ENCODE results near the gene PDHB. TPM values are rescaled to one million over a fixed set of nuclear protein-coding genes. Genes with fewer than 3 reads are reported as not detected.

PDHB gene
- polyA plus RNA-seq, 1 donor (not counting 4 experiments of a cell fraction or from before 2014, with no cell fraction given), result 78.9 TPM

DNA sequence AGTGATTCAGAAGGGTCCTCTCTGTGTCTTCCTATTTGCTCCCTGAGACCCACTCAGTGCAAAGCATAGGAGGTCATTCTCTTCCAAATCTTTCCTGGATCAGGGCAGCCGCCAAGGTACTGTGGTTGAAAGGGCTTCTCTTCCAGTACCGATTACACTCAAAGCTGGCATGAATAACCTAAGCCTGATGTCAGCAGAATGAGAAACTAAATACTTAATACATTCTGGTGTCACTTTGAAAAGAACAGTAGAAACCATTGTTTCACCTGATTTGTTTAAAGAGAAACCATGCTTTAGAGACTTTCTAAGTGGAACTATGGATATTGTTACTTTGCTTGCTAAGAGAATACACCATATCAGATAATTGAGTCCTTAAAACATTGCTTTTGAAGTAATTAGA is 50.2 kb downstream of the PDHB start:
- dilution Hi-C loops (cut with MboI; ENCODE audit: extremely low pct_ligation_motif_present, low sequenced_read_pairs), result no loop called here
- Histone ChIP-seq H3K27me3 (ENCODE audit: control insufficient read depth, extremely low read depth, insufficient read depth, low read length) (no peaks in the 10 kb centered on the region), H3K4me3 (ENCODE audit: control insufficient read depth in 2 of 3, extremely low read depth in 1 of 3, insufficient read depth in 2 of 3, low read depth in 1 of 3, low read length in 3 of 3) (peak overlapping the region in 1 of 3 experiments; percentile 16), H3K36me3 (ENCODE audit: control insufficient read depth in 2 of 2, extremely low read depth in 1 of 2, insufficient read depth in 2 of 2, low read length in 2 of 2) (no peaks in the 10 kb centered on the region), H3K9me3 (ENCODE audit: control insufficient read depth, low read depth, low read length) (no peaks in the 10 kb centered on the region), H2AFZ (ENCODE audit: control insufficient read depth, low read length) (no peak overlapping the region), H3K9ac (ENCODE audit: control insufficient read depth, extremely low read depth, insufficient read depth, low read length) (peak overlapping the region; percentile 29), H3K4me2 (ENCODE audit: control insufficient read depth, extremely low read depth, insufficient read depth, low read depth, low read length) (peak overlapping the region; percentile 63), H3K4me1 (ENCODE audit: control insufficient read depth, extremely low read depth, insufficient read depth, low read length) (peaks cover 26% of the 10 kb centered on the region), H3K79me2 (ENCODE audit: control insufficient read depth, insufficient read depth, low read length) (no peaks in the 10 kb centered on the region), H3K9me1 (ENCODE audit: control insufficient read depth, extremely low read depth, insufficient read depth, low read length) (peaks cover 4% of the 10 kb centered on the region), H3K27ac (ENCODE audit: control insufficient read depth, insufficient read depth, low read length) (peak overlapping the region; percentile 58), H4K20me1 (ENCODE audit: control insufficient read depth, extremely low read depth, insufficient read depth, low read length) (no peaks in the 10 kb centered on the region)
- no peak for FAIRE-seq
- TF ChIP-seq, protein P1, sequence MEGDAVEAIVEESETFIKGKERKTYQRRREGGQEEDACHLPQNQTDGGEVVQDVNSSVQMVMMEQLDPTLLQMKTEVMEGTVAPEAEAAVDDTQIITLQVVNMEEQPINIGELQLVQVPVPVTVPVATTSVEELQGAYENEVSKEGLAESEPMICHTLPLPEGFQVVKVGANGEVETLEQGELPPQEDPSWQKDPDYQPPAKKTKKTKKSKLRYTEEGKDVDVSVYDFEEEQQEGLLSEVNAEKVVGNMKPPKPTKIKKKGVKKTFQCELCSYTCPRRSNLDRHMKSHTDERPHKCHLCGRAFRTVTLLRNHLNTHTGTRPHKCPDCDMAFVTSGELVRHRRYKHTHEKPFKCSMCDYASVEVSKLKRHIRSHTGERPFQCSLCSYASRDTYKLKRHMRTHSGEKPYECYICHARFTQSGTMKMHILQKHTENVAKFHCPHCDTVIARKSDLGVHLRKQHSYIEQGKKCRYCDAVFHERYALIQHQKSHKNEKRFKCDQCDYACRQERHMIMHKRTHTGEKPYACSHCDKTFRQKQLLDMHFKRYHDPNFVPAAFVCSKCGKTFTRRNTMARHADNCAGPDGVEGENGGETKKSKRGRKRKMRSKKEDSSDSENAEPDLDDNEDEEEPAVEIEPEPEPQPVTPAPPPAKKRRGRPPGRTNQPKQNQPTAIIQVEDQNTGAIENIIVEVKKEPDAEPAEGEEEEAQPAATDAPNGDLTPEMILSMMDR (optimal IDR thresholded peaks at IDR 0.05 in 1 of 3, IDR thresholded peaks at IDR 0.05 in 1 of 3, conservative IDR thresholded peaks at IDR 0.05 in 1 of 3; ENCODE audit: extremely low read depth in 1 of 3, insufficient read depth in 2 of 3, low read length in 3 of 3), result no peak
- TF ChIP-seq EZH2 (IDR thresholded peaks at IDR 0.05; ENCODE audit: low read length), result no peak
- no peak for DNase-seq (ENCODE audit: low read depth, low spot score)

DNA sequence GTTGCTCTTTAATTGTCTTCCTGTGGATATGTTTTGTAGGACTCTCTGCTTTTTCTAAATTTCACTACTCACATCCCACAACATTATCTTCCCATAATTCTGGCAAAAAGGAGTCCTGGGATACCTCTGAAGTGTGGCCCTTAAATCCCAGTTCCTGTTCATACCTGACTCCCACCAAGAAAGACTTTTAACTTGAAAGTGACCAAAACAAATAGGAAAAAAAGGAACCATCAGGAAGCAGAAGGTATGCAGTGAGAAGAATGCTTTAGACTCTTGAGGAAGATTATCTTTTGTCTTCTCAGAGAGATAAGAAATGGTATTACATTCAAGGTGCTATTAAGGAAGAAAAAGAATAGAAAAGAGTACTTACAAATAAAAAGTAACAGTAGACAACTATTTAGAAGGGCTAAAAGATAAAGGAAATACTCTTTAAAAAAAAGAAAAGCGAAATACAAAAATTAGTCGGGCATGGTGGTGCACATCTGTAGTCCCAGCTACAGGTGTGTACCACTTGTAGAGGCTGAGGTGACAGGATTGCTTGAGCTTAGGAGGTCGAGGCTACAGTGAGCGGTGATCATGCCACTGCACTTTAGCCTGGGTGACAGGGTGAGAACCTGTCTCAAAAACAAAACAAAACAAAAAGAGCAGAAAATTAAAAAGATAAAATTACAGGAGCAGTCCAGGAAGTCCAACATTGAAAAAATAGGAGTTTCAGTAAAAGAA is 54.1 kb downstream of the PDHB start:
- H3K9me1 ChIP-seq (ENCODE audit: control insufficient read depth, extremely low read depth, insufficient read depth, low read length), result peaks cover 1% of the 10 kb centered on the region
- no peak overlapping the region for H3K4me2 ChIP-seq (ENCODE audit: control insufficient read depth, extremely low read depth, insufficient read depth, low read depth, low read length)
- no peak for DNase-seq (ENCODE audit: low read depth, low spot score)
- no peak overlapping the region for H2AFZ ChIP-seq (ENCODE audit: control insufficient read depth, low read length)
- H3K4me1 ChIP-seq (ENCODE audit: control insufficient read depth, extremely low read depth, insufficient read depth, low read length), result peaks cover 16% of the 10 kb centered on the region
- H3K79me2 ChIP-seq (ENCODE audit: control insufficient read depth, insufficient read depth, low read length), result no peaks in the 10 kb centered on the region
- H4K20me1 ChIP-seq (ENCODE audit: control insufficient read depth, extremely low read depth, insufficient read depth, low read length), result no peaks in the 10 kb centered on the region
- dilution Hi-C loops (cut with MboI; ENCODE audit: extremely low pct_ligation_motif_present, low sequenced_read_pairs), result no loop called here
- FAIRE-seq, result no peak
- no peak overlapping the region for H3K27ac ChIP-seq (ENCODE audit: control insufficient read depth, insufficient read depth, low read length)
- no peak for TF ChIP-seq EZH2 (IDR thresholded peaks at IDR 0.05; ENCODE audit: low read length)
- TF ChIP-seq, protein P1 (optimal IDR thresholded peaks at IDR 0.05 in 1 of 3, IDR thresholded peaks at IDR 0.05 in 1 of 3, conservative IDR thresholded peaks at IDR 0.05 in 1 of 3; ENCODE audit: extremely low read depth in 1 of 3, insufficient read depth in 2 of 3, low read length in 3 of 3), result no peak
- no peaks in the 10 kb centered on the region for H3K36me3 ChIP-seq (ENCODE audit: control insufficient read depth in 2 of 2, extremely low read depth in 1 of 2, insufficient read depth in 2 of 2, low read length in 2 of 2)
- no peak overlapping the region for H3K4me3 ChIP-seq (ENCODE audit: control insufficient read depth in 2 of 3, extremely low read depth in 1 of 3, insufficient read depth in 2 of 3, low read depth in 1 of 3, low read length in 3 of 3)
- no peak overlapping the region for H3K9ac ChIP-seq (ENCODE audit: control insufficient read depth, extremely low read depth, insufficient read depth, low read length)
- no peaks in the 10 kb centered on the region for H3K27me3 ChIP-seq (ENCODE audit: control insufficient read depth, extremely low read depth, insufficient read depth, low read length)
- H3K9me3 ChIP-seq (ENCODE audit: control insufficient read depth, low read depth, low read length), result no peaks in the 10 kb centered on the region

Measured in keratinocyte (primary cell).